Measurements from ENCODE around the gene TCF12.

Gene TCF12

DNA sequence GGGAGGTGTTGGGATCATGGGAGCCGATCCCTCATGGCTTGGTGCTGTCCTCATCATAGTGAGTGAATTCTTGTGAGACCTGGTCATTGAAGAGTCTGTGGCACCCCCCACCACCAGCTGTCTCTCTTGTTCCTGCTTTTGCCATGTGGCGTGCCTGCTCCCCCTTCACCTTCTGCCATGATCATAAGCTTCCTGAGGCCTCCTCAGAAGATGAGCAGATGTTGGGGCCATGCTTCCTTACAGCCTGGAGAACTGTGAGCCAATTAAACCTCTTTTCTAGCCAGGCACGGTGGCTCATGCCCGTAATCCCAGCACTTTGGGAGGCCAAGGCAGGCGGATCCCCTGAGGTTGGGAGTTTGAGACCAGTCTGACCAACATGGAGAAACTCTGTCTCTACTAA lies 420.9 kb downstream of the TCF12 start:
- DNase-seq (ENCODE audit: low spot score), result no peak

Data from left forelimb (tissue), 1 donor.